Nephron (organoid): ENCODE data around the gene CTSZ.
A peak's percentile ranks its signal among the peaks of the same experiment; 100 is the strongest.

Source experiments
- H3K27ac Mint-ChIP-seq, 3 experiments: 2 replicates each; pipeline ENCODE4 v1.8.0; 2020; ENCODE audit warnings: mixed read lengths in 3 of 3, mild to moderate bottlenecking in 2 of 3, moderate library complexity in 1 of 3
- H3K27me3 Mint-ChIP-seq: 2 replicates; pipeline ENCODE4 v1.8.0; 2021; ENCODE audit warnings: low read depth, mild to moderate bottlenecking, moderate library complexity, mixed read lengths
- H3K36me3 Mint-ChIP-seq: 2 replicates; pipeline ENCODE4 v1.8.0; 2020; ENCODE audit warnings: low read depth, mixed read lengths
- H3K4me1 Mint-ChIP-seq: 2 replicates; pipeline ENCODE4 v1.8.0; 2020; ENCODE audit warnings: mixed read lengths
- H3K4me3 Mint-ChIP-seq, 3 experiments: 2 replicates each; pipeline ENCODE4 v1.8.0; 2020; ENCODE audit warnings: mild to moderate bottlenecking in 3 of 3, mixed read lengths in 3 of 3, moderate library complexity in 2 of 3
- H3K9me3 Mint-ChIP-seq: 2 replicates; pipeline ENCODE4 v1.8.0; 2020; ENCODE audit warnings: mixed read lengths
- TF ChIP-seq, protein P1 (sequence below), 3 experiments: fragments of 200-600 bp; sonication (generic); IDR thresholded peaks; one replicate each; pipeline ENCODE4 v1.5.0; 2021; ENCODE audit warnings: antibody characterized with exemption in 3 of 3; ENCODE audit not compliant: unreplicated experiment in 3 of 3

The CTSZ gene

DNA sequence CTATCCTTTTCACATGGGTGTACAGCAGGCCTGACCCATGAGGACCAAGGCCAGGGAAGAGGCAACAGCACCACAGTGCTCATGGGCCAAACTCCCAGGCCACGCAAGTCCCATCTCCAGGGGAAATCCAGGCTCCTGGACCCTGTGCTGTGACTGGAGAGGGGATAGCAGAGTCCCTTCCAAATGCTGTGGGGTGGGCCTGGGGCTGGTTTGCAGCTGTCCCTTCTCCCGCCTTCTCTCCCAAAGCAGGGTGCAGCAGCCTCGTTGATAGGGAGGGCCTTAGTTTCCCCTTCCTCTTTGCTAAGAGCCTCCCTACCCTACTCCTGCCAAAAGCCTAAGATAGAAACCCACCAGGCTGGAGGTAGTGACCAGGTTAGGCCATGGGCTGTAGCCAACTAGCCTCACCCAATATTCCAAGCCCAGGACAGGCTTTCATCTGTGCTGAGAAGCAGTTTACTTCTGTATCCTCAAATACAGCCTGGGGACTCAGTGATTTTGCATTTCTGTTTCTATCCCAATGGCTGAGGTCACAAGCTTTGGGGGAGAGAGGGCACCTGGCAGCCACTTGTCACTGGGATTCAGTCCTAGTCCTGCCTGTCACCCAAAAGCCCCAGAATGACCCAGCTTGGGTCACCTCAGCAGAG lies 1.4 kb downstream of the CTSZ start:
- Mint-ChIP-seq H3K27me3 (peaks cover 20% of the 10 kb centered on the region), H3K4me1 (peaks cover 22% of the 10 kb centered on the region), H3K36me3 (peaks cover under 1% of the 10 kb centered on the region), H3K9me3 (no peaks in the 10 kb centered on the region), H3K4me3 (peak overlapping the region; percentile 49 to 78 (median 76)), H3K27ac (no peak overlapping the region)
- TF ChIP-seq, protein P1, sequence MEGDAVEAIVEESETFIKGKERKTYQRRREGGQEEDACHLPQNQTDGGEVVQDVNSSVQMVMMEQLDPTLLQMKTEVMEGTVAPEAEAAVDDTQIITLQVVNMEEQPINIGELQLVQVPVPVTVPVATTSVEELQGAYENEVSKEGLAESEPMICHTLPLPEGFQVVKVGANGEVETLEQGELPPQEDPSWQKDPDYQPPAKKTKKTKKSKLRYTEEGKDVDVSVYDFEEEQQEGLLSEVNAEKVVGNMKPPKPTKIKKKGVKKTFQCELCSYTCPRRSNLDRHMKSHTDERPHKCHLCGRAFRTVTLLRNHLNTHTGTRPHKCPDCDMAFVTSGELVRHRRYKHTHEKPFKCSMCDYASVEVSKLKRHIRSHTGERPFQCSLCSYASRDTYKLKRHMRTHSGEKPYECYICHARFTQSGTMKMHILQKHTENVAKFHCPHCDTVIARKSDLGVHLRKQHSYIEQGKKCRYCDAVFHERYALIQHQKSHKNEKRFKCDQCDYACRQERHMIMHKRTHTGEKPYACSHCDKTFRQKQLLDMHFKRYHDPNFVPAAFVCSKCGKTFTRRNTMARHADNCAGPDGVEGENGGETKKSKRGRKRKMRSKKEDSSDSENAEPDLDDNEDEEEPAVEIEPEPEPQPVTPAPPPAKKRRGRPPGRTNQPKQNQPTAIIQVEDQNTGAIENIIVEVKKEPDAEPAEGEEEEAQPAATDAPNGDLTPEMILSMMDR (IDR thresholded peaks at IDR 0.05; ENCODE audit: unreplicated experiment in 3 of 3): no peak

DNA sequence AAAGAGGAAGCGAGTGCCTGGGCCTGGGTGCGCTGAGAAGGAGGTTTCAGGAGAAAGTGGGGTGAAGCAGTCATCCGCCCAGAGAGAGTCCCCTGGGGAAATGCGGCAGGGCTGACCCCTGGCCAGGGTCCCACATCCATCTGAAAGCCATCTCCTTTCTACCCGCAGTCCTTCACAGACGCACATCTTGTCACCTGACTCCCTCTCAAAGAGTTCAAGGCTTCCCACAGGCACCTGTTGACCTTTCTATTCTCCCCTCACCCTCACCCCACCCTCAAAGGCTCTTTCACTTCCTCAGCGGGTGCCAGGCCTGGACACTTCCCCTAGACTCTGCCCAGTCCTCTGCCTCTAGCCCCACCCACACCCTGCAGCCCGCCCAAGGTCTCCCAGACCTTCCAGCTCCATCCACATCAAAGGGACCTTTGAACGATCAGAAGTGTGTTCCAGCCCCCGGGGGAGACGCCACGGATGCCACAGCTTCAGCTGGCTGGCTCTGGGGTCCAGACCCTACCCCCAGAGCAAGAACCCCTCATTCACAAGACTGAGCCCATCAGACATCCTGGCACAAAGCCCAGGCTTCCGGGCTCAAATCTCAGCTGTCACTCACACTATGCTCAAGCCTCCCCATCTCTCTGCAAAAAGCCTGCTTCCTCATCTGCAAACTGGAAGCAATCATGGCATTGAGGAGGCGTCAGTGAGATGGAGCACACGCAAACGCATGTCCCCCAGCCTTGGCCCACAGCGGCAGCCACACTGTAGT lies 2.1 kb downstream of the CTSZ start:
- H3K36me3 Mint-ChIP-seq: peaks cover 5% of the 10 kb centered on the region
- TF ChIP-seq, protein P1 (IDR thresholded peaks at IDR 0.05; ENCODE audit: unreplicated experiment in 3 of 3): no peak
- peaks cover 22% of the 10 kb centered on the region for H3K4me1 Mint-ChIP-seq
- H3K4me3 Mint-ChIP-seq: peak overlapping the region; percentile 32 to 76 (median 49)
- peaks cover 18% of the 10 kb centered on the region for H3K27me3 Mint-ChIP-seq
- no peaks in the 10 kb centered on the region for H3K9me3 Mint-ChIP-seq
- H3K27ac Mint-ChIP-seq: peak overlapping the region in 2 of 3 experiments; percentile 19 to 41

DNA sequence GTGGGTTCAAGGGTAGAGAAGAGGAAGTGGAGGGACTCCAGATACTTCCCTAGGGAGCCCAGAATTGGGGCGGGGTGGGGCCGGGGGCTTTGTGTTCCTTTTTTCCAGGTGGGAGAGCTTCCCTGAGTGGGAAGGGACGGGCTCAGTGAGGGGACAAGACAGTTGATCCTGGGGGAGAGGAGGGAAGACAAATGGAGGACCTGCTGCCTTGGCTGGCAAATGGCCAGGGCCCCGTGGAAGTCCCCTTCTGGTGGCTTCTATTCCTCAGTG lies 2.6 kb downstream of the CTSZ start:
- TF ChIP-seq, protein P1 (IDR thresholded peaks at IDR 0.05; ENCODE audit: unreplicated experiment in 3 of 3): no peak
- H3K4me3 Mint-ChIP-seq: peak overlapping the region; percentile 55 to 59 (median 58)
- peaks cover 16% of the 10 kb centered on the region for H3K27me3 Mint-ChIP-seq
- H3K27ac Mint-ChIP-seq: peak overlapping the region in 1 of 3 experiments; percentile 75
- no peaks in the 10 kb centered on the region for H3K9me3 Mint-ChIP-seq
- peaks cover 22% of the 10 kb centered on the region for H3K4me1 Mint-ChIP-seq
- H3K36me3 Mint-ChIP-seq: peaks cover 6% of the 10 kb centered on the region

DNA sequence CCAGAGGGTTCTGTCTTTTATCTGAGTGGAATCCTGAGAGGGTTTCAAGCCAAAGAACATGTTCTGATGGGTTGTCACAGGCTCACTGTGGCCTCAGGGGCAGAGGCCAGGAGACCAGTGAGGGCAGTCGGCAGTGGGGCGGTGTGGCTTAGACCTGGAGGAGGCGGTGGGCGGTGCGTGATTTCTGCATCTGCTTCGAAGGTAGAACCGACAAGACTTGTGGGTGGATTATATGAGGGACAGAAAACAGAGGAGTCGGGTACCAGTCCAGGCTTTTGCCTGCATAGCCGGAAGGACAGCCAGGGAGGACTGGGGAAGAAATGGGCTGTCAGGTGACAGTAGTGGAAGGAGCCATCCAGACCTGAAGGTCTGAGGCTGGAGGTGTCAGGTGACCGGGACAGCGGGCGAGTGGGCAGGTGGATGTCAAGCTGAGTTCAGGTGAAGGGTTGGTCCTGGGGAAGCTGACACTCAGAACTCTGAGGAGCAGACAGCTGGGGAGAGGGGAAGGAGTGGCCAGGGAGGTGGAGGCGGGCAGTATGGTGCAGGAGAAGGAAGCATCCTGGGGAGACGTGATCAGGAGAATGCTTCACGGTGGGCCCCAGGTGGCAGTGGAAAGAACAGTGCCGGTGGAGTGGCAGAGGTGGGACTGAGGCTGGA lies 3.1 kb downstream of the CTSZ start:
- TF ChIP-seq, protein P1 (IDR thresholded peaks at IDR 0.05; ENCODE audit: unreplicated experiment in 3 of 3): no peak
- Mint-ChIP-seq H3K4me3 (peak overlapping the region; percentile 55 to 59 (median 58)), H3K4me1 (peaks cover 22% of the 10 kb centered on the region), H3K27ac (peak overlapping the region in 1 of 3 experiments; percentile 75), H3K27me3 (peaks cover 13% of the 10 kb centered on the region), H3K9me3 (no peaks in the 10 kb centered on the region), H3K36me3 (peaks cover 8% of the 10 kb centered on the region)

DNA sequence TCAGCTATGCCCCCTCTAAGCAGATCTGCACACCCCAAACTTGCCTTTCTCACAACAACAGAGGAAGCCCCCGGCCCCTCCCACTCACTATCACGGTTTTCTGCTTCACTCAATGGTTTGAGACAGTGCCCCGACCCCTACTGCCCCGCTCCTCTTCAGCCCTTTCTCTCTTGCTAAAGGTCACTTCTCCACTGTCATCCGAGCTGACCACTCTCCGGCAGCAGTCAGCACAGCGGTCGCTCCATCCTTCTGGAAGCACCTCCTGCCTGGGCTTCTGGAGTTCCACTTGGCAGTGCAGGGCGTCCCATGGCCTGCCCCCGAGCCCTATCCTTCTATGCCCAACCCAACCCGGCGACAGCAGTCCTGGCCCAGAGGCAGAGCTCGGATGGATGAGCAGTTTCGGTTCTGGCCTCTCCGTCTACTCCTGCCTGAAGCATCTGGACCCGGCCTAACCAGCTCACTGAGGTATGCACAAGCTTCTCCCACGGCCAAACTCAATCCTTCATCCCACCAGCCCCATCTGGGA lies 4.1 kb downstream of the CTSZ start:
- Mint-ChIP-seq H3K9me3 (no peaks in the 10 kb centered on the region), H3K4me1 (peaks cover 22% of the 10 kb centered on the region), H3K27ac (no peak overlapping the region)

More for the DNA sequence above, 4.1 kb downstream of the CTSZ start:
- Mint-ChIP-seq H3K36me3 (peaks cover 9% of the 10 kb centered on the region), H3K4me3 (peak overlapping the region in 1 of 3 experiments; percentile 3), H3K27me3 (peaks cover 10% of the 10 kb centered on the region)
- TF ChIP-seq, protein P1 (IDR thresholded peaks at IDR 0.05; ENCODE audit: unreplicated experiment in 3 of 3): no peak
